AML-193 (cell line): ENCODE measurements around the gene PLXNC1.

ENCODE experiments used
- DNase-seq, 2 experiments: peaks; one replicate each; lab custom pipeline; 2025; lab: John Stamatoyannopoulos, UW

The PLXNC1 gene

GRCh38 chr12:94204499-94205247 is 56.3 kb downstream of the PLXNC1 start:
- peak; percentile 6 to 8 for DNase-seq

DNA sequence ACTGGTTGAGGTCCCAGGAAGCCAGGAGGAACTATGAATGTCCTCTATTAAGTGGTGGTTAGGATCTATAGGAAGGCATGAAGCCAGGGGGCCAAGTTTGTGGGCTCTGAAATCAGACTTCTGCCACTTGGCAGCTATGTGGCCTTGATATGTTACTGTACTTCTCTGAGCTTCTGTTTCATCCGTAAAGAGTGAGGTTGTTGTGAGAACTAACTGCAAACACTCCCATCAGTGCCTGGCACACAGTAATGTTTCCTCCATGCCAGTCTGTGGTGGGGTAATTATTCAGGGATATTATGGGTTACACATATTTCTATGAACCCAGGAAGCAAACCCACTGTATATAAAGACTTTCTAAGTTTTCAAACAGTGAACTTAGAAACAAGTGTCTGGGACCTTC is 57.4 kb downstream of the PLXNC1 start:
- DNase-seq = no peak

GRCh38 chr12:94206886-94207285 is 58.5 kb downstream of the PLXNC1 start:
- no peak for DNase-seq

DNA sequence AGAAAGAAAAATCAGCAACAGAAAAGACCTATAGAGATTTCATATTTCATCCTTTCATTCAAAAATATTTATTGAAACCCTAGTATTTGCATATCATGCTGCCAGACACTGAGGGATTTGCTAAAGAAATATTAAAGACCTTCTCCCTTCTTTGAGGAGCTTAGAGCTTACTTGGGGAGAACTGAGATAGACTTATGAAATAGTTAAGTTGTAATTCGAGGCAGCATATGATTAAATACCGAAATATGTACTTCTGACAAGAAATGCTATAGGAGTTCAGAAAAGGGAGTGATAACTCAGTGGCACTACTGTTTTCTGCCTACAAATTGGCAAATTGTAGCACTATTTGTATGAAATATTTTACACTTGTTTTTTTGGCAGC is 59.1 kb downstream of the PLXNC1 start:
- DNase-seq = no peak

- peak; percentile 30 to 37 for DNase-seq
Measured at GRCh38 chr12:94207849-94208621, 59.7 kb downstream of the PLXNC1 start.

- DNase-seq = no peak
Measured at GRCh38 chr12:94208622-94208966, 60.2 kb downstream of the PLXNC1 start.

DNA sequence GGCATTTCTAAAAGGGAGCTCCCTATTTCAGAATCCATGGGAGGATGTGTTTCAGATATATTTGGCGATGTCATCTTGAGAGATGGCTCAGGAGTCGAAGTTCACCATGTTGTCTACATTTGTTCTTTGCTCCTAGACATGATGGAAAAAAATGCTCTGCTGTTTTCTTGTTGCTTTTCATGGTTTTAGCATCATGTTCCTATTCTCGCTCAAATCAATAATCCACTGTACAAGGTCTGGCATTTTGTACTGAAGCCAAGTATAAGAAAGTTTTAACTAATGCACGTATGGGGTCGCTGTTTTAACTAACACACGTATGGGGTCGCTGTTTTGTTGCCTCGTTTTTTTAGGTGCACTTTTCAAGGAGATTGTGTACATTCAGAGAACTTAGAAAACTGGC is 60.9 kb downstream of the PLXNC1 start:
- no peak for DNase-seq

- DNase-seq = no peak
Measured at GRCh38 chr12:94211021-94211420, 62.6 kb downstream of the PLXNC1 start.

DNA sequence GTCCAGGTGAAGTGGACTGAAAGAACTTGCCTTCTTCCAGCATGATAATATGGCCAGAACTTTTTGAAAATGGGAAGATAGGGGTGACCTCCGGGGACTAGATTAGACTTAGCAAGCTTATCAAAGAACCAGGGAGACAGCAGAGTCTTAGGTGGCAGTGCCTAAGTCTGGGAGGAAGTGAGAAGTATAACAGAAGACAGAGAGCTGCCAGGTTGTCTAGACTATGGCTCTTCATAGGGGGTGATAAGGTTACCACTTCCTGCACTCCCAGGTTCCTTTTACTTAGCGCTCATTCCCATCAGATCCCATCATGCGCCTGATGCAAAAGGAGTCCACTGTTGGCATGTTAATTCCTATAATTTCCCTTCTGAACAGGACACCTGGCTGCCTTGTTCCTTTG is 69.9 kb downstream of the PLXNC1 start:
- no peak for DNase-seq

DNA sequence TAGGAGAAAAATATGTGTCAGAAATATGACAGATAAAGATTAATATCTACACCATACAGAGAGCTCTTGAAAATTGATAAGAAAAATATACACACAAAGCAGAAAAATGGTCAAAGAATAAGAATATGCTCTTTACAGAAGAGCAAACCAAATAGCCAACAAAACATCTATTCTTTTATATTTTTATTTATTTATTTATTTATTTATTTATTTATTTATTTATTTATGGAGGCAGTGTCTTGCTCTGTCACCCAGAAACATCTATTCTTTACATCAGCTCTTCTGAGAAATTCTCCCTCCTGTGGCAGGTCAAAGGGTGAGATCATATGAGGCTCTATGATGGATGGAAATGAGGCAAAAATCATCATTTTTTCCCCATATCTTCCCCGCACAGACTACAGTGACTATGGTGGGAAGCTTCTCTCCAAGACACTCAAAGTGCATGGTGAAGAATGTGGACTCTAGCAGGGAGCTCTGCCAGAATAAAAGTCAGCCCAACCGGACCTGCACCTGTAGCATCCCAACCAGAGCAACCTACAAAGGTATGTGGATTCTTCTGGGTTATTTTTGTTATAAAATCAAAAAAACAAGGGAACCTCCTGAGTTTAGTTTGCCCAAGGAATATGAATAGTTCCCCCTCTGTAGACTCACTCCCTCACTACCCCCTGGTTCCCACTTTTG is 71.4 kb downstream of the PLXNC1 start:
- no peak for DNase-seq

DNA sequence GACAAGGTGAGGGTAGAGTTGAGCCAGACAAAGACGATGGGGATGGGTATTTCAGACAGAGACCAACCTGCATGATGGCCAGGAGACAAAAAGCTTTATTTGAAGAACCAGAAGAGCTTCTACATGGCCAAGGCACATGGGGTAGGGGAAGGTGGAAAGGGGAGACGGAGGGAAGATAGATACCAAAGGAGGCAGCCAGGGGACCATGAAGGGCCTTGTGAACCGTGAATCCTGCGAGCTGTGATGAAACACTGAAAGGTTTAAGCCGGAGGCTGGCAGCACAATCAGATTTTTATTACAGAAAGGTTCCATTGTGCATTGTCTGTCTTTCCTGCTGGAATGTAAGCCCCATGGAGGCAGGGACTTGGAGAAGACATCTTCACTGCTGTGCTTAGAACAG is 72.4 kb downstream of the PLXNC1 start:
- DNase-seq = no peak

- no peak for DNase-seq
Measured at GRCh38 chr12:94222351-94223084, 74.1 kb downstream of the PLXNC1 start.

- DNase-seq = no peak
Measured at GRCh38 chr12:94223842-94224241, 75.5 kb downstream of the PLXNC1 start.

- DNase-seq = no peak
Measured at GRCh38 chr12:94225506-94225905, 77.1 kb downstream of the PLXNC1 start.

DNA sequence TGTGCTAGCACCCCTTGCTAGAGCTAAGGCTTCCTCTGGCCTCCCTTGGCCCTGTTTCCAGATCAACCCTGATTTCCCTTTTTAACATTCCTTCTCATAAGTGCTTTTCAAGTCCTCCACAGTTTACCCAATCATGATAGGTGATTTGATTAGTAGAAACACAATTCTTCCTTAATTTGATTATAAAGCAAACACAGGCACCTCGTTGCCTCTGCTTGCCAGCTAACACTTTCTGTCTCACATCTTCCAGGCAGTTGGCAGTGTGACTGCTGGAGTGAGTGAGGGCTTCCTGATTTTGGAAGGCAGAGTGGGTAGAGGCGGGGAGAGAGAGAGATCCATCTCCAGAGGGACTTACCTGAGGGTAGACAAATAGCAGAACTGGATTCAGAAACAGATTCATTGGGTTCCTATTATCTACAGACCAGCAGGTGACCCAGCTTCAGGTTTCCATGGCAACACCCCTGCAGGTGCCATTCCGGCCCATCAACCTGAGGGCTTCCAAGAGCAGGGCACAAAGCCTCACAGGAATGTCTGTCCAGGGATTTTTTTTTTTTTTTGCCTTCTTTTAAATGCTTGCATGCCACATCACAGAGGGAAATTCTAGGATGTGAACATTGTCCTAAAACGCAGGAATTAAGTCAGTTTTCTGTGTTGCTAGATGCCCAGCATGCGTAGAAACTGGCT is 77.7 kb downstream of the PLXNC1 start:
- no peak for DNase-seq

- DNase-seq = no peak
Measured at GRCh38 chr12:94227066-94227465, 78.7 kb downstream of the PLXNC1 start.

DNA sequence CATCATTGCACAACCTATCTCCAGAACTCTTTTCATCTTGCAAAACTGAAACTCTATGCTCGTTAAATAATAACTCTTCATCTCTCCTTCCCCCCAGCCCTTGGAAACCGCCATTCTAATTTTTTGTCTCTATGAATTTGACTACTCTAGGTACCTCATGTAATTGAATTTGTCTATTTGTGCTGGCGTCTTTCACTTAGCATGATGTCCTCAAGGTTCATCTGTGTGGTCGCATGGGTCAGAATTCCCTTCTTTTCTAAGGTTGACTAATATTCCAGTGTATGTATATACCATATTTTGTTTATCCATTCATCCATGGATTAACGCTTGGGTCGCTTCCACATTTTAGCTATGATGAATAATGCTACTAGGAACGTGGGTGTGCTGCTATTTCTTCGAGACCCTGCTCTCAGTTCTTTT is 80.1 kb downstream of the PLXNC1 start:
- DNase-seq = no peak

- DNase-seq = no peak
Measured at GRCh38 chr12:94229902-94230301, 81.5 kb downstream of the PLXNC1 start.

DNA sequence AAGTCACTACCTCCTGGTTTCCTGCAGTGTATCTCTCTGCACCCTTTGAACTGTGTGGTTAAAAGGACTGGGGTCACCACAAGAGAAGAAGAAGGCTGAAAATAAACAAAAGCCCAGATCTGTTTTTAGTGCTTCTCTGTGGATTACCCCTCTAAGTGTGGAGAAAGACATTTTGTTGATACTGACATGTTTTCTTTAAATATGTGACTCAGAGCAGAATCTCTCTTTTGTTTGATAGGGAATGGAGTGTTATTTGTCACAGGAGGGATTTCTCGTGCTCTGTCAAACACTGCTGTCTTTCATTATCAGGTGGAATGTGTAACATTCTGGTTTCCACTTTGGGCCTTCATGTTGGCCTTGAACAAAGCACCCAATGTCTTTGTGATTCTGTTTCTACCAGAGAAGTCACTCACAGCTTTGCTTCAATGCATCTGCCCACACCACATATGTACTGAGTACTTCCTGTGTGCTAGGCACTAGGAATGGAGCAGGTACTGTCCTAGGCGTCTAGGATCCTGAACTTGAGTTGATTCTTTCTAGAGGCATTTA is 82.1 kb downstream of the PLXNC1 start:
- no peak for DNase-seq

DNA sequence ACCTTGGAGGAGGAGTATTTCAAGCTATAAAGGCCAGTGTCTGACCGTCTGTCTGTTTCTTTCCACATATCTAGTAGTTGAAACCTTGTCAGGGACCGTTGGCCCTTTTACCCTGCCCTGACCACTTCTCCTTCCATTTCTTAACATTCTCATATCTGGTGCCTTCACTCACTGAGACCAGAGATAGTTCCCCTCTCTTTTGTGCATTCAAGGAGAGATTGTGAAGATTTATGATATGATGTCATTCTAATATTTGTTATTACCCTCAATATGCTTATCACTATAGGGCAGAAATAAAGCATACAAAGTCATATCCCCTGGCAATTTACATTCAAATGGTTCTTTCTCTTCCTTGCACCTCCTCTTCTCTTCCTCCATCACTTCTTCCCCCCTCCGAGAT is 83.3 kb downstream of the PLXNC1 start:
- no peak for DNase-seq

- no peak for DNase-seq
Measured at GRCh38 chr12:94235848-94236247, 87.5 kb downstream of the PLXNC1 start.
